Endodermal cell (in vitro differentiated cells): ENCODE results near the gene MNT. TPM values are rescaled to one million over a fixed set of nuclear protein-coding genes. Genes with fewer than 3 reads are reported as not detected.

Source experiments
- DNase-seq: peaks from one replicate; pipeline ENCODE4 v3.0.0-alpha.2; 2017
- H3K27ac ChIP-seq: 2 replicates; pipeline ENCODE4 v1.5.1; 2013; ENCODE audit warnings: mild to moderate bottlenecking, low read depth, low read length, moderate library complexity
- H3K27me3 ChIP-seq: 2 replicates; pipeline ENCODE4 v1.6.1; 2013; ENCODE audit warnings: mild to moderate bottlenecking, low read length, moderate library complexity; ENCODE audit not compliant: insufficient read depth, control insufficient read depth, poor library complexity, severe bottlenecking
- H3K36me3 ChIP-seq: 2 replicates; pipeline ENCODE4 v1.7.0; 2013; ENCODE audit warnings: mild to moderate bottlenecking, low read length, moderate library complexity; ENCODE audit not compliant: control insufficient read depth, insufficient read depth
- H3K4me1 ChIP-seq: one replicate; pipeline ENCODE4 v1.7.0; 2013; ENCODE audit warnings: low read length; ENCODE audit not compliant: control insufficient read depth, insufficient read depth
- H3K4me3 ChIP-seq: 2 replicates; pipeline ENCODE4 v1.5.1; 2013; ENCODE audit warnings: mild to moderate bottlenecking, low read length, moderate library complexity
- H3K9ac ChIP-seq: 2 replicates; pipeline ENCODE4 v1.6.1; 2013; ENCODE audit warnings: mild to moderate bottlenecking, low read length, moderate library complexity; ENCODE audit not compliant: poor library complexity, severe bottlenecking; ENCODE audit errors: extremely low read depth
- H3K9me3 ChIP-seq: 2 replicates; pipeline ENCODE4 v1.6.1; 2013; ENCODE audit warnings: mild to moderate bottlenecking, low read length, moderate library complexity; ENCODE audit not compliant: control insufficient read depth
- H3K27ac Mint-ChIP-seq: 2 replicates; pipeline ENCODE4 v1.8.0; 2020; ENCODE audit warnings: mixed read lengths
- H3K27me3 Mint-ChIP-seq: 2 replicates; pipeline ENCODE4 v1.8.0; 2021; ENCODE audit warnings: mild to moderate bottlenecking, mixed read lengths; ENCODE audit not compliant: insufficient read depth
- H3K36me3 Mint-ChIP-seq: 2 replicates; pipeline ENCODE4 v1.8.0; 2020; ENCODE audit warnings: low read depth, mixed read lengths
- H3K4me1 Mint-ChIP-seq: 2 replicates; pipeline ENCODE4 v1.8.0; 2020; ENCODE audit warnings: mixed read lengths
- H3K4me3 Mint-ChIP-seq: 2 replicates; pipeline ENCODE4 v1.8.0; 2020; ENCODE audit warnings: mild to moderate bottlenecking, moderate library complexity, mixed read lengths
- H3K9me3 Mint-ChIP-seq: 2 replicates; pipeline ENCODE4 v1.8.0; 2020; ENCODE audit warnings: mild to moderate bottlenecking, mixed read lengths
- WGBS, 2 experiments: methylation state at CpG; one replicate each; pipeline versions ENCODE4 v1.1.5 to v1.1.7; 2013; ENCODE audit warnings: missing lambda C conversion rate in 2 of 2, mixed read lengths in 1 of 2; ENCODE audit not compliant: insufficient coverage in 1 of 2, insufficient read length in 1 of 2; 5-methylcytosine and 5-hydroxymethylcytosine counted together
- total RNA-seq, 2 donors: library from RNA; stranded (reverse); fragmentation: NEBNext Ultra II Directional in 1 of 2; extraction: Animal tissue kit (Norgen Biotek cat#: 25700) in 1 of 2; gene quantifications; 2 replicates in 1 of 2; 3 replicates in 1 of 2; pipeline ENCODE4 v1.2.1, GENCODE V29; 2021
- TF ChIP-seq, protein P1 (sequence below): fragments of 200-600 bp; sonication (generic); conservative IDR thresholded peaks from 2 replicates; pipeline ENCODE4 v1.5.0; 2021; ENCODE audit warnings: antibody characterized with exemption, mild to moderate bottlenecking

MNT gene
- total RNA-seq, 2 donors from 2014 or later, result 25.3 to 30.2 TPM

DNA sequence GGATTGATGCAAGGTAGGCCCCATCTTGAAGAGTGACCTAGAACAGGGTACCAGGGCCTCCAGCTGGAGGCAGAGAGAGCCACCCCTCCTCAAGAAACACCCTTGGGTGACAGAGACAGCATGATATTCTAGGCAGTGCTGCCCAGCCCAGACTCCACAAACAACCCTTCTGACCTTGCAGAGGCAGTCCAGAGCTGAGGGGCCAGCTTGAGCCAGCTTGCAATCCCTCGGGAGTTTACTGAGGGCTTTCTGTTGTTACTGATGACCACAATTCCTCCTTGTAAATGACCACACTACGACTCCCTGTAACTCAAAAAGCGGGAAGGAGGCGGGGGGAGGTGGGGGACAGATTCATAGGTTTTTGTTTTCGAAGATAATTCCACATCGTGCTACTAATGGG lies 18.6 kb upstream of the MNT start:
- Histone ChIP-seq H3K4me3 (no peak overlapping the region), H3K27me3 (no peaks in the 10 kb centered on the region), H3K4me1 (no peaks in the 10 kb centered on the region), H3K9me3 (no peaks in the 10 kb centered on the region), H3K9ac (no peak overlapping the region), H3K36me3 (peaks cover 54% of the 10 kb centered on the region), H3K27ac (no peak overlapping the region)
- H3K36me3 Mint-ChIP-seq, result peaks cover 57% of the 10 kb centered on the region
- no peak overlapping the region for H3K4me3 Mint-ChIP-seq
- no peaks in the 10 kb centered on the region for H3K4me1 Mint-ChIP-seq
- H3K27ac Mint-ChIP-seq, result no peak overlapping the region
- no peak for DNase-seq
- 98 to 100% methylated on average over 3 to 6 of the region's 6 CpGs for WGBS, 2 experiments
- TF ChIP-seq, protein P1, sequence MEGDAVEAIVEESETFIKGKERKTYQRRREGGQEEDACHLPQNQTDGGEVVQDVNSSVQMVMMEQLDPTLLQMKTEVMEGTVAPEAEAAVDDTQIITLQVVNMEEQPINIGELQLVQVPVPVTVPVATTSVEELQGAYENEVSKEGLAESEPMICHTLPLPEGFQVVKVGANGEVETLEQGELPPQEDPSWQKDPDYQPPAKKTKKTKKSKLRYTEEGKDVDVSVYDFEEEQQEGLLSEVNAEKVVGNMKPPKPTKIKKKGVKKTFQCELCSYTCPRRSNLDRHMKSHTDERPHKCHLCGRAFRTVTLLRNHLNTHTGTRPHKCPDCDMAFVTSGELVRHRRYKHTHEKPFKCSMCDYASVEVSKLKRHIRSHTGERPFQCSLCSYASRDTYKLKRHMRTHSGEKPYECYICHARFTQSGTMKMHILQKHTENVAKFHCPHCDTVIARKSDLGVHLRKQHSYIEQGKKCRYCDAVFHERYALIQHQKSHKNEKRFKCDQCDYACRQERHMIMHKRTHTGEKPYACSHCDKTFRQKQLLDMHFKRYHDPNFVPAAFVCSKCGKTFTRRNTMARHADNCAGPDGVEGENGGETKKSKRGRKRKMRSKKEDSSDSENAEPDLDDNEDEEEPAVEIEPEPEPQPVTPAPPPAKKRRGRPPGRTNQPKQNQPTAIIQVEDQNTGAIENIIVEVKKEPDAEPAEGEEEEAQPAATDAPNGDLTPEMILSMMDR, result no peak
- no peaks in the 10 kb centered on the region for H3K9me3 Mint-ChIP-seq
- H3K27me3 Mint-ChIP-seq, result no peaks in the 10 kb centered on the region

- H3K27ac ChIP-seq, result no peak overlapping the region
- H3K9me3 ChIP-seq, result no peaks in the 10 kb centered on the region
- H3K36me3 ChIP-seq, result peaks cover 63% of the 10 kb centered on the region
- no peak overlapping the region for H3K9ac ChIP-seq
- WGBS, 2 experiments, result 92 to 94% methylated on average over 7 of the region's 7 CpGs
- DNase-seq, result no peak
- H3K4me1 ChIP-seq, result no peaks in the 10 kb centered on the region
- H3K4me1 Mint-ChIP-seq, result no peaks in the 10 kb centered on the region
- H3K27me3 ChIP-seq, result no peaks in the 10 kb centered on the region
- H3K9me3 Mint-ChIP-seq, result no peaks in the 10 kb centered on the region
- H3K4me3 Mint-ChIP-seq, result no peak overlapping the region
- H3K4me3 ChIP-seq, result no peak overlapping the region
- no peaks in the 10 kb centered on the region for H3K27me3 Mint-ChIP-seq
- TF ChIP-seq, protein P1, result no peak
- H3K27ac Mint-ChIP-seq, result peak overlapping the region; percentile 26
- H3K36me3 Mint-ChIP-seq, result peaks cover 61% of the 10 kb centered on the region
Measured at GRCh38 chr17:2418572-2418971, 17.7 kb upstream of the MNT start.

GRCh38 chr17:2416010-2416734 lies 15.3 kb upstream of the MNT start:
- TF ChIP-seq, protein P1, result peak; percentile 99
- Histone ChIP-seq H3K9ac (no peak overlapping the region), H3K27ac (peak overlapping the region; percentile 44), H3K4me3 (no peak overlapping the region), H3K9me3 (no peaks in the 10 kb centered on the region), H3K4me1 (no peaks in the 10 kb centered on the region), H3K36me3 (peaks cover 61% of the 10 kb centered on the region), H3K27me3 (no peaks in the 10 kb centered on the region)
- Mint-ChIP-seq H3K9me3 (no peaks in the 10 kb centered on the region), H3K27ac (peak overlapping the region; percentile 87), H3K4me3 (no peak overlapping the region), H3K4me1 (no peaks in the 10 kb centered on the region), H3K36me3 (peaks cover 59% of the 10 kb centered on the region), H3K27me3 (no peaks in the 10 kb centered on the region)
- WGBS, 2 experiments, result 11 to 46% methylated on average over 8 to 18 of the region's 19 CpGs
- DNase-seq, result peak; percentile 98
